Lower lobe of right lung (tissue), 2 donors: ENCODE data around the gene FBXO3. TPM values are rescaled to one million over a fixed set of nuclear protein-coding genes. Genes with fewer than 3 reads are reported as not detected.

Source experiments
- ATAC-seq, 2 donors: fragments of 200-7000 bp; cut with Tn5 transposase; one replicate each; pipeline ENCODE4 v1.9.1; 2020 to 2022; ENCODE audit warnings: mild to moderate bottlenecking in 2 of 2, moderate library complexity in 2 of 2
- DNase-seq: peaks from one replicate; pipeline ENCODE4 v3.0.0-alpha.2; 2020
- H3K27ac ChIP-seq: fragments of 200-600 bp; one replicate; pipeline ENCODE4 v1.8.0; 2022
- H3K27me3 ChIP-seq: fragments of 200-600 bp; one replicate; pipeline ENCODE4 v1.8.0; 2022; ENCODE audit warnings: low read depth
- H3K36me3 ChIP-seq: fragments of 200-600 bp; one replicate; pipeline ENCODE4 v1.8.0; 2022; ENCODE audit warnings: mild to moderate bottlenecking
- H3K4me1 ChIP-seq: fragments of 200-600 bp; one replicate; pipeline ENCODE4 v1.8.0; 2022
- H3K4me3 ChIP-seq: fragments of 200-600 bp; one replicate; pipeline ENCODE4 v1.8.0; 2022; ENCODE audit warnings: mild to moderate bottlenecking
- H3K9me3 ChIP-seq: fragments of 200-600 bp; one replicate; pipeline ENCODE4 v1.8.0; 2022
- CTCF ChIP-seq: fragments of 200-600 bp; IDR thresholded peaks from one replicate; pipeline ENCODE4 v1.8.0; 2022; ENCODE audit warnings: antibody characterized with exemption, mild to moderate bottlenecking
- intact Hi-C: fragments of 100-400 bp; cut with DNase I; formaldehyde crosslinking; loops from one replicate; pipeline ENCODE4 v1.11.0; 2022
- total RNA-seq: library from RNA; stranded (reverse); fragmentation: NEBNext Ultra II Directional; extraction: Animal tissue kit (Norgen Biotek cat#: 25700); gene quantifications from one replicate; pipeline ENCODE4 v1.2.1, GENCODE V29; 2021
- donor health status: DM: no; HTN: yes; CAD: no; lungs with severe emphysema.

FBXO3 gene
- total RNA-seq, 1 donor from 2014 or later = 32.6 TPM

GRCh38 chr11:33700063-33700501, 74.2 kb downstream of the FBXO3 start:
- peaks cover 56% of the 10 kb centered on the region for H3K4me1 ChIP-seq
- no peaks in the 10 kb centered on the region for H3K9me3 ChIP-seq
- H3K27ac ChIP-seq = peak overlapping the region; percentile 80
- no peaks in the 10 kb centered on the region for H3K27me3 ChIP-seq
- DNase-seq (peak; percentile 64), ATAC-seq (no peak)
- intact Hi-C loops = no loop called here
- peak overlapping the region; percentile 64 for H3K4me3 ChIP-seq
- H3K36me3 ChIP-seq = peaks cover 5% of the 10 kb centered on the region
- no peak for TF ChIP-seq CTCF

GRCh38 chr11:33699515-33700062, 74.7 kb downstream of the FBXO3 start:
- Histone ChIP-seq H3K27me3 (no peaks in the 10 kb centered on the region), H3K4me1 (peaks cover 56% of the 10 kb centered on the region), H3K9me3 (no peaks in the 10 kb centered on the region), H3K36me3 (no peaks in the 10 kb centered on the region), H3K4me3 (no peak overlapping the region), H3K27ac (peak overlapping the region; percentile 80)
- ATAC-seq = no peak
- no peak for TF ChIP-seq CTCF
- DNase-seq = no peak
- intact Hi-C loops = no loop called here

- intact Hi-C loops = no loop called here
- peaks cover 55% of the 10 kb centered on the region for H3K4me1 ChIP-seq
Observed at GRCh38 chr11:33698921-33699320, 75.4 kb downstream of the FBXO3 start.

GRCh38 chr11:33697997-33698396, 76.3 kb downstream of the FBXO3 start:
- TF ChIP-seq CTCF = no peak
- ATAC-seq (no peak), DNase-seq (no peak)
- H3K9me3 ChIP-seq = no peaks in the 10 kb centered on the region
- no peaks in the 10 kb centered on the region for H3K36me3 ChIP-seq
- no peak overlapping the region for H3K4me3 ChIP-seq
- no peak overlapping the region for H3K27ac ChIP-seq
- H3K4me1 ChIP-seq = peaks cover 53% of the 10 kb centered on the region
- intact Hi-C loops = no loop called here
- no peaks in the 10 kb centered on the region for H3K27me3 ChIP-seq

More at GRCh38 chr11:33698921-33699320, 75.4 kb downstream of the FBXO3 start:
- no peak for ATAC-seq
- no peaks in the 10 kb centered on the region for H3K9me3 ChIP-seq
- no peak overlapping the region for H3K4me3 ChIP-seq
- no peak for TF ChIP-seq CTCF
- H3K27ac ChIP-seq = no peak overlapping the region
- H3K36me3 ChIP-seq = no peaks in the 10 kb centered on the region
- DNase-seq = no peak
- no peaks in the 10 kb centered on the region for H3K27me3 ChIP-seq

GRCh38 chr11:33696931-33697638, 77.2 kb downstream of the FBXO3 start:
- DNase-seq (no peak), ATAC-seq (no peak)
- Histone ChIP-seq H3K36me3 (no peaks in the 10 kb centered on the region), H3K9me3 (no peaks in the 10 kb centered on the region), H3K4me3 (no peak overlapping the region), H3K4me1 (peaks cover 53% of the 10 kb centered on the region), H3K27me3 (no peaks in the 10 kb centered on the region), H3K27ac (no peak overlapping the region)
- intact Hi-C loops = no loop called here
- no peak for TF ChIP-seq CTCF
